Thyroid gland (tissue), 4 donors: ENCODE measurements around the gene VAMP4. TPM values are rescaled to one million over a fixed set of nuclear protein-coding genes. Genes with fewer than 3 reads are reported as not detected.

Source experiments
- DNase-seq, 2 donors: peaks; one replicate each; pipeline ENCODE4 v3.0.0-alpha.2; 2019
- H3K27ac ChIP-seq, 3 donors: fragments of 200-600 bp; sonication (generic); 1 replicate in 2 of 3; 2 replicates in 1 of 3; pipeline ENCODE4 v1.5.1; 2016 to 2019; ENCODE audit warnings: mild to moderate bottlenecking in 1 of 3, moderate library complexity in 1 of 3
- H3K27me3 ChIP-seq: fragments of 200-600 bp; sonication (generic); one replicate; pipeline ENCODE4 v1.5.1; 2019
- H3K36me3 ChIP-seq, 2 donors: fragments of 200-600 bp; sonication (generic); one replicate each; pipeline ENCODE4 v1.5.1; 2016 to 2019
- H3K4me1 ChIP-seq, 2 donors: fragments of 200-600 bp; sonication (generic); one replicate each; pipeline ENCODE4 v1.5.1; 2017 to 2019
- H3K4me3 ChIP-seq, 3 donors: fragments of 200-600 bp; sonication (generic); replicated peaks in 1 of 3; 1 replicate in 2 of 3; 2 replicates in 1 of 3; pipeline ENCODE4 v1.5.1; 2016; ENCODE audit warnings: mild to moderate bottlenecking in 1 of 3
- H3K9me3 ChIP-seq: fragments of 200-600 bp; sonication (generic); one replicate; pipeline ENCODE4 v1.5.1; 2017
- POLR2A ChIP-seq, 2 donors: fragments of 450-650 bp; IDR thresholded peaks; one replicate each; pipeline ENCODE4 v1.6.1; 2017; ENCODE audit warnings: antibody characterized with exemption in 2 of 2, mild to moderate bottlenecking in 2 of 2, moderate library complexity in 1 of 2
- WGBS, 2 donors: methylation state at CpG; one replicate each; pipeline ENCODE4 v1.1.5; 2017; 5-methylcytosine and 5-hydroxymethylcytosine counted together
- intact Hi-C: fragments of 100-400 bp; cut with DNase I; formaldehyde crosslinking; loops from one replicate; pipeline ENCODE4 v1.15.1; 2023
- total RNA-seq, 4 donors: library from RNA; depleted of rRNA; stranded (reverse); fragments of >200 nt; gene quantifications; one replicate each; pipeline ENCODE4 v1.2.3, GENCODE V29; 2016
- TF ChIP-seq, protein P1 (sequence below), 6 experiments: fragments of 200-600 bp in 3 of 6; fragments of 450-650 bp in 3 of 6; sonication (generic) in 3 of 6; IDR thresholded peaks; one replicate each; pipeline ENCODE4 v1.5.1; 2016 to 2019; ENCODE audit warnings: antibody characterized with exemption in 6 of 6, mild to moderate bottlenecking in 2 of 6, inconsistent platforms in 1 of 6, moderate library complexity in 1 of 6

VAMP4 gene
- total RNA-seq, 4 donors from 2014 or later, result 16.3 to 23.2 (median 17.8) TPM

DNA sequence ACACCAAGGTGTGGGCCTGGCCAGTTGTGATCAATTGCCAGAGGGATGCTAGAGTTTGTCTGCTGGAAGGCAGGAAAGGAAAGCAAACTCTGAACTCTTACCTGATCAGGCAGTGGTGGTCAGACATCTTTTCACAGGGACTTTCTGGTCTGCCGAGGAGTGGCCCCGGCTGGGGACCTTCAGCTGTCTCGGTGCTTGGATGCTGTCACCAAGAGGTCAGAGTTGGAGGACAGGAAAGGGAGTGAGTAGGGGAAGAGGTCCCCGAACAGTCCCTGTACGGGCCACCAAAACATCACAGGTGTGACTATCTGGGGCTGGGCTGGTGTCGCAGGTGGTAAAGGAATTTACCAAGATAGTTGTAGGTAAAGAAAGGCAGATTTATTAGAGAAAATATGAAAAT is 21.9 kb upstream of the VAMP4 start:
- TF ChIP-seq, protein P1, sequence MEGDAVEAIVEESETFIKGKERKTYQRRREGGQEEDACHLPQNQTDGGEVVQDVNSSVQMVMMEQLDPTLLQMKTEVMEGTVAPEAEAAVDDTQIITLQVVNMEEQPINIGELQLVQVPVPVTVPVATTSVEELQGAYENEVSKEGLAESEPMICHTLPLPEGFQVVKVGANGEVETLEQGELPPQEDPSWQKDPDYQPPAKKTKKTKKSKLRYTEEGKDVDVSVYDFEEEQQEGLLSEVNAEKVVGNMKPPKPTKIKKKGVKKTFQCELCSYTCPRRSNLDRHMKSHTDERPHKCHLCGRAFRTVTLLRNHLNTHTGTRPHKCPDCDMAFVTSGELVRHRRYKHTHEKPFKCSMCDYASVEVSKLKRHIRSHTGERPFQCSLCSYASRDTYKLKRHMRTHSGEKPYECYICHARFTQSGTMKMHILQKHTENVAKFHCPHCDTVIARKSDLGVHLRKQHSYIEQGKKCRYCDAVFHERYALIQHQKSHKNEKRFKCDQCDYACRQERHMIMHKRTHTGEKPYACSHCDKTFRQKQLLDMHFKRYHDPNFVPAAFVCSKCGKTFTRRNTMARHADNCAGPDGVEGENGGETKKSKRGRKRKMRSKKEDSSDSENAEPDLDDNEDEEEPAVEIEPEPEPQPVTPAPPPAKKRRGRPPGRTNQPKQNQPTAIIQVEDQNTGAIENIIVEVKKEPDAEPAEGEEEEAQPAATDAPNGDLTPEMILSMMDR (IDR thresholded peaks at IDR 0.05), result no peak
- Histone ChIP-seq H3K27ac (no peak overlapping the region), H3K36me3 (no peaks in the 10 kb centered on the region), H3K9me3 (no peaks in the 10 kb centered on the region), H3K4me1 (no peaks in the 10 kb centered on the region), H3K27me3 (no peaks in the 10 kb centered on the region), H3K4me3 (no peak overlapping the region)
- no peak for DNase-seq
- WGBS, 2 donors, result 81 to 85% methylated on average over 6 of the region's 6 CpGs
- intact Hi-C loops, result no loop called here

DNA sequence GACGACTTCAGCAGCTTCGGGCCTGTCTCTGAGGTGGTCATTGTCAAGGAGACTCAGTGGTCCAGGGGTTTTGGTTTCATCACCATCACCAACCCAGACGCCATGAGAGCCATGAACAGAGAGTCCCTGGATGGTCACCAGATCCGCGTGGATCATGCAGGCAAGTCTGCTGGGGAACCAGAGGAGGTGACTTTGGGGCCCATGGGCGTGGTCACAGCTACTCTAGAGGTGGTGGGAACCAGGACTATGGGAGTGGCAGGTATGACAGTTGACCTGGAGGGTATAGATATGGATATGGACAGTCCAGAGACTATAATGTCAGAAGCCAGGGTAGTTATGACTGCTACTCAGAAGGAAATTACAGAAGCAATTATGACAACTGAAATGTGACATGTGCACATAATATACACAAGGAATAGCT is 20.3 kb upstream of the VAMP4 start:
- intact Hi-C loops, result no loop called here
- Histone ChIP-seq H3K4me1 (no peaks in the 10 kb centered on the region), H3K9me3 (no peaks in the 10 kb centered on the region), H3K27me3 (no peaks in the 10 kb centered on the region), H3K36me3 (no peaks in the 10 kb centered on the region), H3K4me3 (no peak overlapping the region), H3K27ac (no peak overlapping the region)
- no peak for DNase-seq
- WGBS, 2 donors, result 81 to 86% methylated on average over 6 of the region's 6 CpGs
- TF ChIP-seq, protein P1 (IDR thresholded peaks at IDR 0.05), result no peak
- TF ChIP-seq POLR2A (IDR thresholded peaks at IDR 0.05), result no peak

DNA sequence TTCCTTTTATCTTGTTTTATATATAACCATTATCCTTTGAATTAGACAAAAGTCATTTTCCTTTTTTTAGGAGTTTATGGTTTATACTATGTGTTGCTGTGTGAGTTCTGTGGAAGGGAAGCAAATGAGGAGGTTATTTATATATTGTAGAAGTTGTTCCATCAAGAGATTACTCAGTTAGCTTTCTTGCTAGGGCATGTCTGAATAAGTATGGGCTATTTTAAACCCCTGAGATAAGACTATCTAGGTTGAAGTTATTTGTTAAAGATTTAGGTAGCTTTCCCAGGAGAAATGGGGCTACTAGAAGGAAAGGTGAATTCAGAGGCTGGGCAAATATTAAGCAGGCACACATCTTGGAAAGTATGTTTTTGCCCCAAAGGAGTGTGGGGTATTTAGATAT is 16.1 kb upstream of the VAMP4 start:
- Histone ChIP-seq H3K4me1 (no peaks in the 10 kb centered on the region), H3K9me3 (no peaks in the 10 kb centered on the region), H3K27me3 (no peaks in the 10 kb centered on the region), H3K4me3 (no peak overlapping the region), H3K36me3 (no peaks in the 10 kb centered on the region), H3K27ac (no peak overlapping the region)
- no peak for TF ChIP-seq POLR2A (IDR thresholded peaks at IDR 0.05)
- TF ChIP-seq, protein P1 (IDR thresholded peaks at IDR 0.05), result no peak
- DNase-seq, result no peak
- intact Hi-C loops, result no loop called here

DNA sequence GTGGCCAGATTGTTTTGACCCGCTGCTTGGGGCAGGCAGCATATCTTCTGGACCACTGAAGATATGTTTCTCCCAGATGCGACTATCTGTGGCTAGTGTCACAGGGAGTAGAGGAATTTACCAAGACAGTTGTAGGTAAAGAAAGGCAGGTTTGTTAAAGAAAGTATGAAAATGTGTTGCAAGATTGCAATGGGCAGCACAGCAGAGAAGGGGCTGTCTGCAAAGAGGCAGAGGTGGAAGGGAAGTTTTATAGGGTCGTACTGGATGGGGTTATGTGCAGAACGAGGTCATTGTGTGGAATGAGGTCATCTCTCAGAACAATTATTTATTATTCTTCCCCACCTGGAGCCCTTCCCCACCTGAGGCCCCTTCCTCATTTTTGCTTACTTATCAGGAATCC is 15.0 kb upstream of the VAMP4 start:
- H3K27ac ChIP-seq, result no peak overlapping the region
- no peak overlapping the region for H3K4me3 ChIP-seq
- no peaks in the 10 kb centered on the region for H3K27me3 ChIP-seq
- H3K4me1 ChIP-seq, result peaks cover 0 to 3% of the 10 kb centered on the region in 2 donors
- H3K9me3 ChIP-seq, result no peaks in the 10 kb centered on the region
- H3K36me3 ChIP-seq, result no peaks in the 10 kb centered on the region
- TF ChIP-seq, protein P1 (IDR thresholded peaks at IDR 0.05), result no peak
- no peak for TF ChIP-seq POLR2A (IDR thresholded peaks at IDR 0.05)
- WGBS, 2 donors, result 87 to 91% methylated on average over 4 of the region's 4 CpGs
- intact Hi-C loops, result no loop called here
- DNase-seq, result no peak

DNA sequence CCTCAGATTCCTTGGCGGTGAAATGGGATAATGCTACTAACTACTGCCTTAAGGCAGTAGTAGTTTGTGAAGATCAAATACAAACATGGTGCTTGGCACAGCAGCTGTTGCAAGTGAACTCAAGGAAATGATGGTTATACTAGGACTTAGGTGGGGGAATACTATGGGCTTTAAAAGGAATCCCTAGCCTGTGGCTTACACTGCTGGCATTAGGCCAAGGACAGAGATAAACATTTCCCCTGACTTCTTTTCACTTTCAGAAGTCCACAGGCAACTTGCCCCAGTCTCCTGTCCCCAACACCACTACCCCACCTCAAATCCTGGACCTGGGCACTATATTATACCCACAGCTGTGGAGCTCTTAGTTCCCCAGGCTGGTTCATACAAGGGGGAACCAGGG is 13.1 kb upstream of the VAMP4 start:
- no peak for DNase-seq
- no peaks in the 10 kb centered on the region for H3K27me3 ChIP-seq
- no peak overlapping the region for H3K27ac ChIP-seq
- H3K36me3 ChIP-seq, result no peaks in the 10 kb centered on the region
- peaks cover 0 to 3% of the 10 kb centered on the region in 2 donors for H3K4me1 ChIP-seq
- no peak overlapping the region for H3K4me3 ChIP-seq
- TF ChIP-seq POLR2A (IDR thresholded peaks at IDR 0.05), result no peak
- TF ChIP-seq, protein P1 (IDR thresholded peaks at IDR 0.05), result no peak
- WGBS, 2 donors, result 100% methylated on average over 1 of the region's 1 CpG
- H3K9me3 ChIP-seq, result no peaks in the 10 kb centered on the region
- intact Hi-C loops, result no loop called here
